ENCODE data around the gene COG5.

GRCh38 chr7:107187774-107188173 is 375.9 kb downstream of the COG5 start:
- TF ChIP-seq CTCF (IDR thresholded peaks at IDR 0.05) (no peak), POLR2A (IDR thresholded peaks at IDR 0.05) (no peak)
